Kidney epithelial cell (primary cell): ENCODE data around the gene ADGRV1. TPM values are rescaled to one million over a fixed set of nuclear protein-coding genes. Genes with fewer than 3 reads are reported as not detected.
"Not testable (repeated sequence)": the region's sequence is repeated elsewhere in the genome, so short reads cannot be mapped to it uniquely, and the experiment has no call there.

ENCODE experiments used
- DNase-seq: peaks from one replicate; pipeline ENCODE4 v3.0.0-alpha.2; 2010; ENCODE audit warnings: low read depth
- H3K27me3 ChIP-seq: 2 replicates; pipeline ENCODE4 v1.6.0; 2011; ENCODE audit warnings: low read length; ENCODE audit not compliant: control insufficient read depth, insufficient read depth
- H3K36me3 ChIP-seq: 2 replicates; pipeline ENCODE4 v1.5.1; 2011; ENCODE audit warnings: low read length; ENCODE audit not compliant: control insufficient read depth, insufficient read depth
- H3K4me3 ChIP-seq: 2 replicates; pipeline ENCODE4 v1.5.1; 2011; ENCODE audit warnings: low read depth, mild to moderate bottlenecking, control low read depth, low read length
- total RNA-seq: library from RNA; depleted of rRNA; stranded (reverse); fragments of >200 nt; gene quantifications from 2 replicates; pipeline ENCODE4 v1.2.3, GENCODE V29; 2015
- TF ChIP-seq, protein P1 (sequence below): IDR thresholded peaks from 2 replicates; pipeline ENCODE4 v1.5.1; 2011; ENCODE audit warnings: mild to moderate bottlenecking, moderate library complexity, low read length, control low read depth, inconsistent platforms; ENCODE audit not compliant: insufficient read depth, poor library complexity, severe bottlenecking

ADGRV1 gene
- total RNA-seq, 1 donor from 2014 or later, result 3.5 TPM

GRCh38 chr5:90682278-90682677 lies 123.7 kb downstream of the ADGRV1 start:
- DNase-seq, result no peak
- no peaks in the 10 kb centered on the region for H3K27me3 ChIP-seq
- TF ChIP-seq, protein P1, sequence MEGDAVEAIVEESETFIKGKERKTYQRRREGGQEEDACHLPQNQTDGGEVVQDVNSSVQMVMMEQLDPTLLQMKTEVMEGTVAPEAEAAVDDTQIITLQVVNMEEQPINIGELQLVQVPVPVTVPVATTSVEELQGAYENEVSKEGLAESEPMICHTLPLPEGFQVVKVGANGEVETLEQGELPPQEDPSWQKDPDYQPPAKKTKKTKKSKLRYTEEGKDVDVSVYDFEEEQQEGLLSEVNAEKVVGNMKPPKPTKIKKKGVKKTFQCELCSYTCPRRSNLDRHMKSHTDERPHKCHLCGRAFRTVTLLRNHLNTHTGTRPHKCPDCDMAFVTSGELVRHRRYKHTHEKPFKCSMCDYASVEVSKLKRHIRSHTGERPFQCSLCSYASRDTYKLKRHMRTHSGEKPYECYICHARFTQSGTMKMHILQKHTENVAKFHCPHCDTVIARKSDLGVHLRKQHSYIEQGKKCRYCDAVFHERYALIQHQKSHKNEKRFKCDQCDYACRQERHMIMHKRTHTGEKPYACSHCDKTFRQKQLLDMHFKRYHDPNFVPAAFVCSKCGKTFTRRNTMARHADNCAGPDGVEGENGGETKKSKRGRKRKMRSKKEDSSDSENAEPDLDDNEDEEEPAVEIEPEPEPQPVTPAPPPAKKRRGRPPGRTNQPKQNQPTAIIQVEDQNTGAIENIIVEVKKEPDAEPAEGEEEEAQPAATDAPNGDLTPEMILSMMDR, result no peak
- H3K36me3 ChIP-seq, result no peaks in the 10 kb centered on the region
- H3K4me3 ChIP-seq, result no peak overlapping the region

GRCh38 chr5:90685425-90686022 lies 126.9 kb downstream of the ADGRV1 start:
- TF ChIP-seq, protein P1, result no peak
- no peaks in the 10 kb centered on the region for H3K27me3 ChIP-seq

GRCh38 chr5:90686363-90686762 lies 127.8 kb downstream of the ADGRV1 start:
- H3K4me3 ChIP-seq, DNase-seq, H3K27me3 ChIP-seq, H3K36me3 ChIP-seq: not testable (repeated sequence)

More at GRCh38 chr5:90685425-90686022, 126.9 kb downstream of the ADGRV1 start:
- Histone ChIP-seq H3K4me3 (no peak overlapping the region), H3K36me3 (no peaks in the 10 kb centered on the region)
- DNase-seq, result no peak

DNA sequence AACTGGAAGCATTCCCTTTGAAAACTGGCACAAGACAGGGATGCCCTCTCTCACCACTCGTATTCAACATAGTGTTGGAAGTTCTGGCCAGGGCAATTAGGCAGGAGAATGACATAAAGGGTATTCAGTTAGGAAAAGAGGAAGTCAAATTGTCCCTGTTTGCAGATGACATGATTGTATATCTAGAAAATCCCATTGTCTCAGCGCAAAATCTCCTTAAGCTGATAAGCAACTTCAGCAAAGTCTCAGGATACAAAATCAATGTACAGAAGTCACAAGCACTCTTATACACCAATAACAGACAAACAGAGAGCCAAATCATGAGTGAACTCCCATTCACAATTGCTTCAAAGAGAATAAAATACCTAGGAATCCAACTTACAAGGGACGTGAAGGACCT lies 128.9 kb downstream of the ADGRV1 start:
- DNase-seq, H3K36me3 ChIP-seq, H3K4me3 ChIP-seq, H3K27me3 ChIP-seq: not testable (repeated sequence)

- TF ChIP-seq, protein P1, result no peak
- Histone ChIP-seq H3K4me3 (no peak overlapping the region), H3K36me3 (no peaks in the 10 kb centered on the region), H3K27me3 (no peaks in the 10 kb centered on the region)
- DNase-seq, result no peak
Observed at GRCh38 chr5:90689064-90689463, 130.5 kb downstream of the ADGRV1 start.

- no peaks in the 10 kb centered on the region for H3K36me3 ChIP-seq
- no peaks in the 10 kb centered on the region for H3K27me3 ChIP-seq
- DNase-seq, result no peak
- H3K4me3 ChIP-seq, result no peak overlapping the region
- TF ChIP-seq, protein P1, result no peak
Observed at GRCh38 chr5:90690307-90690706, 131.7 kb downstream of the ADGRV1 start.

DNA sequence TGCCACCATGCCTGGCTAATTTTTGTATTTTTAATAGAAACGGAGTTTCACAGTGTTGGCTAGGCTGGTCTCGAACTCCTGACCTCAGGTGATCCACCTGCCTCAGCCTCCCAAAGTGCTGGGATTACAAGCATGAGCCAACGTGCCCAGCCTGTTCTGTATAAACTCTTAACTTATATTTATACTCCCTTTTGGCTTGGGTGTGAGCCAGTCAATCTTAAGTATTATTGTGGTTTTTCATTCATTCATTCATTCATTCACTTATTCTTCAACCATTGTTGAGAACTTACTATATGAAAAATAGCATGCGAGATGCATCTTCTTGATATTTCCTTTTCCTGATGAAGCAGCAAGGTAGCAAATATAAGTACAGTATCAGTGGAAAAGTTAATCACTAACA lies 132.9 kb downstream of the ADGRV1 start:
- no peak for DNase-seq
- Histone ChIP-seq H3K36me3 (no peaks in the 10 kb centered on the region), H3K4me3 (no peak overlapping the region), H3K27me3 (no peaks in the 10 kb centered on the region)
- TF ChIP-seq, protein P1, result no peak
